K562 (cell line): ENCODE data around the gene PSRC1. TPM values are rescaled to one million over a fixed set of nuclear protein-coding genes. Genes with fewer than 3 reads are reported as not detected.
A peak's percentile ranks its signal among the peaks of the same experiment; 100 is the strongest.

Source experiments
- ATAC-seq: fragments of 200-7000 bp; cut with Tn5 transposase; 3 replicates; pipeline ENCODE4 v1.9.1; 2020; ENCODE audit warnings: moderate library complexity
- BruUV-seq: library from RNA; stranded (reverse); fragments of 400-500 nt; replicated peaks from 2 replicates; lab custom pipeline; 2021; lab: Mats Ljungman, UMichigan
- CTCF ChIA-PET: fragments of 300-600 bp; formaldehyde crosslinking; extraction: SDS; loops from one replicate; lab custom pipeline; 2021; ENCODE audit warnings: low intra/inter-chr PET ratio; lab: Yijun Ruan, JAX
- POLR2A ChIA-PET: fragments of 300-600, 350-650 bp; sonication (Branson Sonifier 250); formaldehyde crosslinking; extraction: SDS; loops from one replicate; lab custom pipeline; 2021; ENCODE audit warnings: antibody characterized with exemption, inconsistent platforms; lab: Yijun Ruan, JAX
- DNase-seq, 4 experiments: peaks; one replicate each; pipeline versions ENCODE4 v3.0.0 to v3.0.0-alpha.2; 2011 to 2018; ENCODE audit warnings: low spot score in 3 of 4, mixed read lengths in 3 of 4; ENCODE audit errors: extremely low read depth in 1 of 4
- FAIRE-seq: peaks from 2 replicates; lab custom pipeline; 2011; peaks lifted over from hg19 to GRCh38; lab: Jason Lieb, UNC
- H2AFZ ChIP-seq: 2 replicates; pipeline ENCODE4 v1.6.0; 2011; ENCODE audit warnings: low read depth, low read length, control low read depth, inconsistent platforms
- H3K27ac ChIP-seq: fragments of 200-600 bp; 3 replicates; pipeline ENCODE4 v1.8.0; 2011; ENCODE audit warnings: low read depth, mild to moderate bottlenecking, control low read depth, inconsistent platforms, low read length, moderate library complexity, mixed read lengths; ENCODE audit errors: extremely low read depth
- H3K27me3 ChIP-seq, 2 experiments: fragments of 300-600 bp in 1 of 2; 2 replicates in 1 of 2; 3 replicates in 1 of 2; pipeline versions ENCODE4 v1.6.0 to v1.8.0; 2011; ENCODE audit warnings: inconsistent platforms in 2 of 2, low read length in 2 of 2, mild to moderate bottlenecking in 1 of 2, mixed read lengths in 1 of 2, moderate library complexity in 1 of 2; ENCODE audit not compliant: control insufficient read depth in 2 of 2, insufficient read depth in 2 of 2
- H3K36me3 ChIP-seq: fragments of 300-600 bp; 3 replicates; pipeline ENCODE4 v1.8.0; 2011; ENCODE audit warnings: mild to moderate bottlenecking, low read length, inconsistent platforms; ENCODE audit not compliant: control insufficient read depth, insufficient read depth
- H3K4me1 ChIP-seq, 2 experiments: fragments of 200-600 bp in 1 of 2; replicated peaks in 1 of 2; 2 replicates in 1 of 2; 3 replicates in 1 of 2; pipeline versions ENCODE4 v1.5.1 to v1.8.0; 2011; ENCODE audit warnings: inconsistent platforms in 2 of 2, low read length in 2 of 2, mild to moderate bottlenecking in 1 of 2, mixed read lengths in 1 of 2, moderate library complexity in 1 of 2; ENCODE audit not compliant: control insufficient read depth in 2 of 2, insufficient read depth in 2 of 2
- H3K4me2 ChIP-seq: 2 replicates; pipeline ENCODE4 v1.6.1; 2011; ENCODE audit warnings: low read length, control low read depth, inconsistent platforms, mixed read lengths; ENCODE audit not compliant: insufficient read depth
- H3K4me3 ChIP-seq: fragments of 200-600 bp; sonication (generic), shearing (Covaris generic); 2 replicates; pipeline ENCODE4 v1.5.1; 2016; ENCODE audit warnings: control low read depth, inconsistent platforms
- H3K79me2 ChIP-seq: fragments of 200-600 bp; 3 replicates; pipeline ENCODE4 v1.8.0; 2011; ENCODE audit warnings: low read length, inconsistent platforms; ENCODE audit not compliant: control insufficient read depth, insufficient read depth
- H3K9ac ChIP-seq, 2 experiments: 2 replicates each; pipeline versions ENCODE4 v1.6.0 to v1.6.1; 2011; ENCODE audit warnings: low read depth in 2 of 2, low read length in 2 of 2, control low read depth in 1 of 2, inconsistent platforms in 1 of 2, mild to moderate bottlenecking in 1 of 2, mixed read lengths in 1 of 2; ENCODE audit not compliant: insufficient read depth in 1 of 2
- H3K9me1 ChIP-seq: one replicate; pipeline ENCODE4 v1.6.0; 2011; ENCODE audit warnings: inconsistent platforms, mild to moderate bottlenecking, low read length, moderate library complexity; ENCODE audit not compliant: control insufficient read depth, insufficient read depth
- H3K9me3 ChIP-seq: replicated peaks from 2 replicates; pipeline ENCODE4 v1.5.1; 2011; ENCODE audit warnings: low read depth, low read length, inconsistent platforms; ENCODE audit not compliant: control insufficient read depth, insufficient read depth
- H4K20me1 ChIP-seq: replicated peaks from 2 replicates; pipeline ENCODE4 v1.6.1; 2011; ENCODE audit warnings: low read length, inconsistent platforms, mixed read lengths; ENCODE audit not compliant: control insufficient read depth, insufficient read depth
- ARHGAP35 ChIP-seq: fragments of 450-650 bp; IDR thresholded peaks from 2 replicates; pipeline ENCODE4 v1.6.1; 2018; ENCODE audit not compliant: partially characterized antibody
- DACH1 ChIP-seq: fragments of 450-650 bp; IDR thresholded peaks from 2 replicates; pipeline ENCODE4 v1.6.1; 2018; ENCODE audit not compliant: partially characterized antibody
- MAFF ChIP-seq: IDR thresholded peaks from 2 replicates; pipeline ENCODE4 v1.6.1; 2012; ENCODE audit warnings: low read length, improper control_type of control experiment
- NFATC3 ChIP-seq: fragments of 450-650 bp; IDR thresholded peaks from 2 replicates; pipeline ENCODE4 v1.6.1; 2017; ENCODE audit warnings: mild to moderate bottlenecking
- ZNF146 ChIP-seq: IDR thresholded peaks from one replicate; pipeline ENCODE4 v1.6.1; 2018; ENCODE audit warnings: missing compliant biosample characterization; ENCODE audit not compliant: unreplicated experiment
- ZNF239 ChIP-seq: fragments of 250-450 bp; sonication (Bioruptor Pico); IDR thresholded peaks from 2 replicates; pipeline ENCODE4 v1.4.0; 2020; ENCODE audit warnings: mild to moderate bottlenecking
- ZNF830 ChIP-seq: fragments of 250-450 bp; sonication (Bioruptor Pico); IDR thresholded peaks from 2 replicates; pipeline ENCODE4 v1.5.0; 2021; ENCODE audit warnings: mild to moderate bottlenecking
- WGBS: fragments of 100-300 bp; shearing (Covaris generic); methylation state at CpG from one replicate; pipeline ENCODE4 v1.1.6; 2016; ENCODE audit warnings: low coverage, mixed read lengths; ENCODE audit not compliant: insufficient coverage; ENCODE audit errors: missing lambda C conversion rate; 5-methylcytosine and 5-hydroxymethylcytosine counted together
- in situ Hi-C: fragments of 300-500 bp; cut with MboI; formaldehyde crosslinking; loops from 4 replicates; pipeline ENCODE4 v1.15.0; 2018; ENCODE audit warnings: inconsistent platforms, mixed read lengths
- intact Hi-C: fragments of 100-400 bp; cut with micrococcal nuclease; formaldehyde crosslinking; loops from 2 replicates; pipeline ENCODE4 v1.14.2; 2022
- polyA plus RNA-seq, 8 experiments: library from polyadenylated mRNA; depleted of rRNA in 4 of 8; stranded (reverse) in 5 of 8; unstranded in 3 of 8; fragments of >200 nt; fragmentation: Nextera tagmentation in 2 of 8; fragmentation: Illumina TruSeq in 1 of 8; extraction: Ambion mirVana in 2 of 8; extraction: Trizol in 1 of 8; gene quantifications; 2 replicates each; pipeline versions ENCODE4 v1.2.1 to v1.2.3, GENCODE V29; 2011 to 2014; ENCODE audit warnings: inconsistent platforms in 1 of 8, missing spikeins in 1 of 8
- total RNA-seq, 7 experiments: library from RNA; depleted of rRNA in 6 of 7; stranded (reverse); fragments of >200 nt in 6 of 7; fragmentation: Illumina TruSeq in 2 of 7; extraction: Trizol in 2 of 7; gene quantifications; 2 replicates each; pipeline versions ENCODE4 v1.2.1 to v1.2.3, GENCODE V29; 2011 to 2021; ENCODE audit warnings: low replicate concordance in 1 of 7
- TF ChIP-seq, protein P1 (sequence below): fragments of 200-800 bp; sonication (Bioruptor generic); IDR thresholded peaks from 2 replicates; pipeline ENCODE4 v1.6.1; 2017; ENCODE audit warnings: missing genetic modification characterization, missing compliant biosample characterization
- TF ChIP-seq, protein P2 (sequence below): sonication (generic); formaldehyde crosslinking; IDR thresholded peaks from 2 replicates; pipeline ENCODE4 v1.8.1; 2023; ENCODE audit warnings: mild to moderate bottlenecking, missing genetic modification reagents
- TF ChIP-seq, protein P3 (sequence below): fragments of 450-650 bp; IDR thresholded peaks from 2 replicates; pipeline ENCODE4 v1.6.1; 2016; ENCODE audit warnings: low read depth

PSRC1 gene
- total and polyA plus RNA-seq, 9 of the 15 experiments (the other 6 are each of a cell fraction or from before 2014, with no cell fraction given): 6.5 to 65.2 (median 39.3) TPM

DNA sequence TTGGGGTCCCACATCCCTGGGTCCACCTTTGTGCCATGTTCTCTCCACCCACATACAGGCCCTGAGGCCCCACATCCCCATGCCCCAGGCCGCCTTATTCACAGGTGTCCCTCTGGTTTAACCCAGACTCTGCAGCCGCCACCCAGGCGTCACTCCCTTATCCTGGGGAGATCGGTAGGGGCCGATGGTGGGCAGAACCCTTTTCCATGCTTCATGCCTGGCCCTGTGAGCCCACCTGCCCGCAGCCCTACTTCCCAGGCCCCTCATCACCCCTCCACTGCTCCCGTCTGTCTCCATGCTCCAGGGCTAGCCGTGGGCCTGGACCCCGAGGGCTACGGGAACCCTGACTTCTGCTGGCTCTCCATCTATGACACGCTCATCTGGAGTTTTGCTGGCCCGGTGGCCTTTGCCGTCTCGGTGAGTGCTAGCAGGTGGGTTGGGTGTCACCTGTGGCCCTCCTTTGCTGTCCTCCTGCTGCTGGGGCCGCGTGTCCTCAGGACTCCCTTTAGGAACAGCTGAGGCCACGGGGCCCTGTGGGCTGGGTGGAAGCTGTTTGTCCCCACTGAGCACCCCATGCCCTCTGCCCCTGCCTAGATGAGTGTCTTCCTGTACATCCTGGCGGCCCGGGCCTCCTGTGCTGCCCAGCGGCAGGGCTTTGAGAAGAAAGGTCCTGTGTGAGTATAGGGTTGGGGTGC lies 12.2 kb downstream of the PSRC1 start:
- H3K79me2 ChIP-seq: no peaks in the 10 kb centered on the region
- no peak overlapping the region for H3K4me2 ChIP-seq
- H3K9ac ChIP-seq: peak overlapping the region in 1 of 2 experiments; percentile 6; a peak in 1 of 4 replicates
- ChIA-PET POLR2A (interaction anchor here (1.0 kb wide), 1 partner anchor 12 kb away, joined by 3 read pairs; the partner anchor contains the start of gene PSRC1), CTCF (no interaction called here)
- intact Hi-C loops: no loop called here
- H2AFZ ChIP-seq: no peak overlapping the region
- H4K20me1 ChIP-seq: no peaks in the 10 kb centered on the region
- BruUV-seq: no TSS peak
- no peaks in the 10 kb centered on the region for H3K9me1 ChIP-seq
- in situ Hi-C loops: no loop called here
- peaks cover 42% of the 10 kb centered on the region; the same call in 2 of the 3 replicates for H3K36me3 ChIP-seq
- no peaks in the 10 kb centered on the region for H3K9me3 ChIP-seq
- DNase-seq: no peak
- ATAC-seq: no peak
- no peak overlapping the region for H3K27ac ChIP-seq
- no peaks in the 10 kb centered on the region for H3K27me3 ChIP-seq
- no peak overlapping the region for H3K4me3 ChIP-seq
- FAIRE-seq: no peak
- peaks cover 19 to 57% of the 10 kb centered on the region in 2 experiments for H3K4me1 ChIP-seq
- WGBS: 75% methylated on average over 20 of the region's 20 CpGs
- TF ChIP-seq, protein P1, sequence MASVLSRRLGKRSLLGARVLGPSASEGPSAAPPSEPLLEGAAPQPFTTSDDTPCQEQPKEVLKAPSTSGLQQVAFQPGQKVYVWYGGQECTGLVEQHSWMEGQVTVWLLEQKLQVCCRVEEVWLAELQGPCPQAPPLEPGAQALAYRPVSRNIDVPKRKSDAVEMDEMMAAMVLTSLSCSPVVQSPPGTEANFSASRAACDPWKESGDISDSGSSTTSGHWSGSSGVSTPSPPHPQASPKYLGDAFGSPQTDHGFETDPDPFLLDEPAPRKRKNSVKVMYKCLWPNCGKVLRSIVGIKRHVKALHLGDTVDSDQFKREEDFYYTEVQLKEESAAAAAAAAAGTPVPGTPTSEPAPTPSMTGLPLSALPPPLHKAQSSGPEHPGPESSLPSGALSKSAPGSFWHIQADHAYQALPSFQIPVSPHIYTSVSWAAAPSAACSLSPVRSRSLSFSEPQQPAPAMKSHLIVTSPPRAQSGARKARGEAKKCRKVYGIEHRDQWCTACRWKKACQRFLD (CRISPR knock-in tag): no peak
- no peak for TF ChIP-seq NFATC3
- TF ChIP-seq, protein P2, sequence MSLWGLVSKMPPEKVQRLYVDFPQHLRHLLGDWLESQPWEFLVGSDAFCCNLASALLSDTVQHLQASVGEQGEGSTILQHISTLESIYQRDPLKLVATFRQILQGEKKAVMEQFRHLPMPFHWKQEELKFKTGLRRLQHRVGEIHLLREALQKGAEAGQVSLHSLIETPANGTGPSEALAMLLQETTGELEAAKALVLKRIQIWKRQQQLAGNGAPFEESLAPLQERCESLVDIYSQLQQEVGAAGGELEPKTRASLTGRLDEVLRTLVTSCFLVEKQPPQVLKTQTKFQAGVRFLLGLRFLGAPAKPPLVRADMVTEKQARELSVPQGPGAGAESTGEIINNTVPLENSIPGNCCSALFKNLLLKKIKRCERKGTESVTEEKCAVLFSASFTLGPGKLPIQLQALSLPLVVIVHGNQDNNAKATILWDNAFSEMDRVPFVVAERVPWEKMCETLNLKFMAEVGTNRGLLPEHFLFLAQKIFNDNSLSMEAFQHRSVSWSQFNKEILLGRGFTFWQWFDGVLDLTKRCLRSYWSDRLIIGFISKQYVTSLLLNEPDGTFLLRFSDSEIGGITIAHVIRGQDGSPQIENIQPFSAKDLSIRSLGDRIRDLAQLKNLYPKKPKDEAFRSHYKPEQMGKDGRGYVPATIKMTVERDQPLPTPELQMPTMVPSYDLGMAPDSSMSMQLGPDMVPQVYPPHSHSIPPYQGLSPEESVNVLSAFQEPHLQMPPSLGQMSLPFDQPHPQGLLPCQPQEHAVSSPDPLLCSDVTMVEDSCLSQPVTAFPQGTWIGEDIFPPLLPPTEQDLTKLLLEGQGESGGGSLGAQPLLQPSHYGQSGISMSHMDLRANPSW: no peak
- TF ChIP-seq, protein P3, sequence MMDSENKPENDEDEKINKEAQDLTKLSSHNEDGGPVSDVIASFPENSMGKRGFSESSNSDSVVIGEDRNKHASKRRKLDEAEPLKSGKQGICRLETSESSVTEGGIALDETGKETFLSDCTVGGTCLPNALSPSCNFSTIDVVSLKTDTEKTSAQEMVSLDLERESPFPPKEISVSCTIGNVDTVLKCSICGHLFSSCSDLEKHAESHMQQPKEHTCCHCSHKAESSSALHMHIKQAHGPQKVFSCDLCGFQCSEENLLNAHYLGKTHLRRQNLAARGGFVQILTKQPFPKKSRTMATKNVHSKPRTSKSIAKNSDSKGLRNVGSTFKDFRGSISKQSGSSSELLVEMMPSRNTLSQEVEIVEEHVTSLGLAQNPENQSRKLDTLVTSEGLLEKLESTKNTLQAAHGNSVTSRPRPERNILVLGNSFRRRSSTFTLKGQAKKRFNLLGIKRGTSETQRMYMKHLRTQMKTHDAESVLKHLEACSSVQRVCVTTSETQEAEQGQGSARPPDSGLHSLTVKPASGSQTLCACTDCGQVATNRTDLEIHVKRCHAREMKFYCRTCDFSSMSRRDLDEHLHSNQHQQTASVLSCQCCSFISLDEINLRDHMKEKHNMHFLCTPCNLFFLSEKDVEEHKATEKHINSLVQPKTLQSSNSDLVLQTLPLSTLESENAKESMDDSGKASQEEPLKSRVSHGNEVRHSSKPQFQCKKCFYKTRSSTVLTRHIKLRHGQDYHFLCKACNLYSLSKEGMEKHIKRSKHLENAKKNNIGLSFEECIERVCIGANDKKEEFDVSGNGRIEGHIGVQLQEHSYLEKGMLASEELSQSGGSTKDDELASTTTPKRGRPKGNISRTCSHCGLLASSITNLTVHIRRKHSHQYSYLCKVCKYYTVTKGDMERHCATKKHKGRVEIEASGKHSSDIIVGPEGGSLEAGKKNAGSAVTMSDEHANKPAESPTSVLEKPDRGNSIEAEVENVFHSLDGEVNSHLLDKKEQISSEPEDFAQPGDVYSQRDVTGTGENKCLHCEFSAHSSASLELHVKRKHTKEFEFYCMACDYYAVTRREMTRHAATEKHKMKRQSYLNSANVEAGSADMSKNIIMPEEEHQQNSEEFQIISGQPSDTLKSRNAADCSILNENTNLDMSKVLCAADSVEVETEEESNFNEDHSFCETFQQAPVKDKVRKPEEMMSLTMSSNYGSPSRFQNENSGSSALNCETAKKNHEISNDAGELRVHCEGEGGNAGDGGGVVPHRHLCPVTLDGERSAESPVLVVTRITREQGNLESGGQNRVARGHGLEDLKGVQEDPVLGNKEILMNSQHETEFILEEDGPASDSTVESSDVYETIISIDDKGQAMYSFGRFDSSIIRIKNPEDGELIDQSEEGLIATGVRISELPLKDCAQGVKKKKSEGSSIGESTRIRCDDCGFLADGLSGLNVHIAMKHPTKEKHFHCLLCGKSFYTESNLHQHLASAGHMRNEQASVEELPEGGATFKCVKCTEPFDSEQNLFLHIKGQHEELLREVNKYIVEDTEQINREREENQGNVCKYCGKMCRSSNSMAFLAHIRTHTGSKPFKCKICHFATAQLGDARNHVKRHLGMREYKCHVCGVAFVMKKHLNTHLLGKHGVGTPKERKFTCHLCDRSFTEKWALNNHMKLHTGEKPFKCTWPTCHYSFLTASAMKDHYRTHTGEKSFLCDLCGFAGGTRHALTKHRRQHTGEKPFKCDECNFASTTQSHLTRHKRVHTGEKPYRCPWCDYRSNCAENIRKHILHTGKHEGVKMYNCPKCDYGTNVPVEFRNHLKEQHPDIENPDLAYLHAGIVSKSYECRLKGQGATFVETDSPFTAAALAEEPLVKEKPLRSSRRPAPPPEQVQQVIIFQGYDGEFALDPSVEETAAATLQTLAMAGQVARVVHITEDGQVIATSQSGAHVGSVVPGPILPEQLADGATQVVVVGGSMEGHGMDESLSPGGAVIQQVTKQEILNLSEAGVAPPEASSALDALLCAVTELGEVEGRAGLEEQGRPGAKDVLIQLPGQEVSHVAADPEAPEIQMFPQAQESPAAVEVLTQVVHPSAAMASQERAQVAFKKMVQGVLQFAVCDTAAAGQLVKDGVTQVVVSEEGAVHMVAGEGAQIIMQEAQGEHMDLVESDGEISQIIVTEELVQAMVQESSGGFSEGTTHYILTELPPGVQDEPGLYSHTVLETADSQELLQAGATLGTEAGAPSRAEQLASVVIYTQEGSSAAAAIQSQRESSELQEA: no peak
- no peak for TF ChIP-seq ZNF239
- no peak for TF ChIP-seq ARHGAP35
- TF ChIP-seq ZNF830 (CRISPR knock-in tag): no peak
- no peak for TF ChIP-seq ZNF146 (CRISPR knock-in tag)
- no peak for TF ChIP-seq MAFF
- TF ChIP-seq DACH1: no peak
